ENCODE measurements around the gene EMC10. TPM values are rescaled to one million over a fixed set of nuclear protein-coding genes. Genes with fewer than 3 reads are reported as not detected.
"Not testable (repeated sequence)": the region's sequence is repeated elsewhere in the genome, so short reads cannot be mapped to it uniquely, and the experiment has no call there.

EMC10 gene
- total and polyA plus RNA-seq, 4 donors: 17.1 to 132 (median 40.5) TPM

DNA sequence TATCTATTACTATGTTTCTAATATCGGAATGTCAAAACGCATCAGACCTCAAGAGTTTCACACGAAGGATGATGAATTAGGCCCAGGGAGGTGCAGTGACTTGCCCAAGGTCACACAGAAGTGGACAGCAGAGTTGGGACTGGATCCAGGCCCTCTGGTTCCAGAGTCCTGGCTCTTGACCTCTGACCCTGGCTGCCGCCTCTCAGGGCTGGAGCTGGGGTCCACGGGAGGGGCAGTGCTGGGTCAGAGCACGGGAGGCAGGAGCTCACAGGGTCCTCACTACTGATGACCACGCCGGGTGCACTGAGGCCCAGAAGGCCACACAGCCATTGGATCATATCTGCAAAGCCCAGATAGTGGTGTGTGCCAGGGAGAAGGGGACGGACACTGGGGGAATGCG is 46.6 kb downstream of the EMC10 start:
- no peak for TF ChIP-seq NR2F2 (IDR thresholded peaks at IDR 0.05)
- TF ChIP-seq, protein P1, sequence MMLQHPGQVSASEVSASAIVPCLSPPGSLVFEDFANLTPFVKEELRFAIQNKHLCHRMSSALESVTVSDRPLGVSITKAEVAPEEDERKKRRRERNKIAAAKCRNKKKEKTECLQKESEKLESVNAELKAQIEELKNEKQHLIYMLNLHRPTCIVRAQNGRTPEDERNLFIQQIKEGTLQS (IDR thresholded peaks at IDR 0.05): no peak
- TF ChIP-seq, protein P2, sequence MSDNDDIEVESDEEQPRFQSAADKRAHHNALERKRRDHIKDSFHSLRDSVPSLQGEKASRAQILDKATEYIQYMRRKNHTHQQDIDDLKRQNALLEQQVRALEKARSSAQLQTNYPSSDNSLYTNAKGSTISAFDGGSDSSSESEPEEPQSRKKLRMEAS (IDR thresholded peaks at IDR 0.05): no peak
- no peak for TF ChIP-seq TAF1 (conservative IDR thresholded peaks at IDR 0.05)
- TF ChIP-seq RXRA (IDR thresholded peaks at IDR 0.05): no peak
- no peak for TF ChIP-seq FOXA2 (IDR thresholded peaks at IDR 0.05)
- TF ChIP-seq YY1 (IDR thresholded peaks at IDR 0.05): no peak
- TF ChIP-seq HNF4G (IDR thresholded peaks at IDR 0.05): no peak
- TF ChIP-seq HNF4A (conservative IDR thresholded peaks at IDR 0.05): no peak
- TF ChIP-seq EGR1 (IDR thresholded peaks at IDR 0.05; ENCODE audit: low read depth in 2 of 2): no peak
- TF ChIP-seq JUND (IDR thresholded peaks at IDR 0.05): no peak
- H3K4me1 ChIP-seq (ENCODE audit: control insufficient read depth in 4 of 4, insufficient read depth in 4 of 4, low read length in 3 of 4): no peaks in the 10 kb centered on the region
- H3K9ac ChIP-seq (ENCODE audit: low read depth in 1 of 2, low read length in 2 of 2): no peak overlapping the region
- no peaks in the 10 kb centered on the region for H3K27me3 ChIP-seq (ENCODE audit: control insufficient read depth in 4 of 4, insufficient read depth in 4 of 4, low read length in 3 of 4)
- no peaks in the 10 kb centered on the region for H3K36me3 ChIP-seq (ENCODE audit: control insufficient read depth in 4 of 4, insufficient read depth in 3 of 4, low read depth in 1 of 4, low read length in 3 of 4)
- 83% methylated on average over 10 of the region's 10 CpGs for WGBS
- no peak overlapping the region for H3K27ac ChIP-seq (ENCODE audit: low read depth in 1 of 2, low read length in 2 of 2)
- no peak for DNase-seq (ENCODE audit: low spot score)
- no peak overlapping the region for H3K4me3 ChIP-seq (ENCODE audit: low read depth in 1 of 3, low read length in 3 of 3)
- no peaks in the 10 kb centered on the region for H3K9me3 ChIP-seq (ENCODE audit: control insufficient read depth in 4 of 4, low read length in 3 of 4)

DNA sequence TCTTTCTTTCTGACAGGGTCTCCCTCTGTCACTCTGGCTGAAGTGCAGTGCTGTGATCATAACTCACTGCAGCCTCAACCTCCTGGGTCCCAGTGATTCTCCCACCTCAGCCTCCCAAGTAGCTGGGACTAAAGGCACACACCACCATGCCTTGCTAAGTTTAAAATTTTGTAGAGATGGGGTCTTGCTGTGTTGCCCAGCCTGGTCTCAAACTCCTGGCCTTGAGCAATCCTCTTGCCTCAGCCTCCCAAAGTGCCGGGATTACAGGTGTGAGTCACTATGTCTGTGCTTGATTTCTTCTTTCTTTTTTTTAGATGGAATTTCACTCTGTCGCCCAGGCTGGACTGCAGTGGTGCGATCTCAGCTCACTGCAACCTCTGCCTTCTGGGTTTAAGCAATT is 51.7 kb downstream of the EMC10 start:
- WGBS: 86% methylated on average over 3 of the region's 3 CpGs
- DNase-seq (ENCODE audit: low spot score); H3K4me1 ChIP-seq (ENCODE audit: control insufficient read depth in 4 of 4, insufficient read depth in 4 of 4, low read length in 3 of 4); H3K4me3 ChIP-seq (ENCODE audit: low read depth in 1 of 3, low read length in 3 of 3); H3K27ac ChIP-seq (ENCODE audit: low read depth in 1 of 2, low read length in 2 of 2); H3K36me3 ChIP-seq (ENCODE audit: control insufficient read depth in 4 of 4, insufficient read depth in 3 of 4, low read depth in 1 of 4, low read length in 3 of 4); H3K27me3 ChIP-seq (ENCODE audit: control insufficient read depth in 4 of 4, insufficient read depth in 4 of 4, low read length in 3 of 4); H3K9me3 ChIP-seq (ENCODE audit: control insufficient read depth in 4 of 4, low read length in 3 of 4); H3K9ac ChIP-seq (ENCODE audit: low read depth in 1 of 2, low read length in 2 of 2): not testable (repeated sequence)

DNA sequence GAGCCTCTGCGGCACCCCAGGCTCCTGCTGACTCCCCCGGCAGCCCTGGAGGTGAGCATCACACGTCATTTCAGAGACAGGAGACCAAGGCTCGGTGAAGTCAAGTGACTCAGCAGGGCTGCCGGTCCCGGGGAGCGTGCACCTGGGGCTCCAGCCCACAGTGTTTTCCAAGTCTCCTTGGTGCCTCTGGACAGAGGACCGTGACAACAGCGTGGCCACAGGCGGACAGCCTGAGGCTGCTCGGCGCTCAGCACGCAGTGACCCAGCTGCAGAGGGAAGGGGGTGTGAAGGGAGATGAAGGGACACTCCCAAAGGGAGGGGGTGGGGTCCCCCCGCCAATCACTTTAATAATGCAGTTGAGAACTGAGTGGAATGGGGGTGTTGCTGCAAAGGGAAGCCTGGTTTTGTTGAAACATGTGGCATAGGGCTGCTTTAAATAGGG is 54.9 kb downstream of the EMC10 start:
- Histone ChIP-seq H3K27ac (ENCODE audit: low read depth in 1 of 2, low read length in 2 of 2) (no peak overlapping the region), H3K4me1 (ENCODE audit: control insufficient read depth in 4 of 4, insufficient read depth in 4 of 4, low read length in 3 of 4) (no peaks in the 10 kb centered on the region), H3K27me3 (ENCODE audit: control insufficient read depth in 4 of 4, insufficient read depth in 4 of 4, low read length in 3 of 4) (peaks cover 0 to 6% (median 0%) of the 10 kb centered on the region in 4 donors), H3K9me3 (ENCODE audit: control insufficient read depth in 4 of 4, low read length in 3 of 4) (peaks cover 0 to 6% (median 2%) of the 10 kb centered on the region in 4 donors), H3K4me3 (ENCODE audit: low read depth in 1 of 3, low read length in 3 of 3) (no peak overlapping the region), H3K36me3 (ENCODE audit: control insufficient read depth in 4 of 4, insufficient read depth in 3 of 4, low read depth in 1 of 4, low read length in 3 of 4) (no peaks in the 10 kb centered on the region), H3K9ac (ENCODE audit: low read depth in 1 of 2, low read length in 2 of 2) (no peak overlapping the region)
- no peak for DNase-seq (ENCODE audit: low spot score)
- 56% methylated on average over 14 of the region's 14 CpGs for whole genome bisulfite sequencing
- TF ChIP-seq TAF1 (conservative IDR thresholded peaks at IDR 0.05): no peak
- TF ChIP-seq JUND (IDR thresholded peaks at IDR 0.05): no peak
- TF ChIP-seq, protein P1 (IDR thresholded peaks at IDR 0.05): no peak
- TF ChIP-seq, protein P3, sequence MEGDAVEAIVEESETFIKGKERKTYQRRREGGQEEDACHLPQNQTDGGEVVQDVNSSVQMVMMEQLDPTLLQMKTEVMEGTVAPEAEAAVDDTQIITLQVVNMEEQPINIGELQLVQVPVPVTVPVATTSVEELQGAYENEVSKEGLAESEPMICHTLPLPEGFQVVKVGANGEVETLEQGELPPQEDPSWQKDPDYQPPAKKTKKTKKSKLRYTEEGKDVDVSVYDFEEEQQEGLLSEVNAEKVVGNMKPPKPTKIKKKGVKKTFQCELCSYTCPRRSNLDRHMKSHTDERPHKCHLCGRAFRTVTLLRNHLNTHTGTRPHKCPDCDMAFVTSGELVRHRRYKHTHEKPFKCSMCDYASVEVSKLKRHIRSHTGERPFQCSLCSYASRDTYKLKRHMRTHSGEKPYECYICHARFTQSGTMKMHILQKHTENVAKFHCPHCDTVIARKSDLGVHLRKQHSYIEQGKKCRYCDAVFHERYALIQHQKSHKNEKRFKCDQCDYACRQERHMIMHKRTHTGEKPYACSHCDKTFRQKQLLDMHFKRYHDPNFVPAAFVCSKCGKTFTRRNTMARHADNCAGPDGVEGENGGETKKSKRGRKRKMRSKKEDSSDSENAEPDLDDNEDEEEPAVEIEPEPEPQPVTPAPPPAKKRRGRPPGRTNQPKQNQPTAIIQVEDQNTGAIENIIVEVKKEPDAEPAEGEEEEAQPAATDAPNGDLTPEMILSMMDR (IDR thresholded peaks at IDR 0.05; ENCODE audit: low read depth, low read length, missing input control): no peak
- no peak for TF ChIP-seq HNF4G (IDR thresholded peaks at IDR 0.05)
- no peak for TF ChIP-seq HNF4A (conservative IDR thresholded peaks at IDR 0.05)
- TF ChIP-seq YY1 (IDR thresholded peaks at IDR 0.05): no peak
- TF ChIP-seq, protein P4, sequence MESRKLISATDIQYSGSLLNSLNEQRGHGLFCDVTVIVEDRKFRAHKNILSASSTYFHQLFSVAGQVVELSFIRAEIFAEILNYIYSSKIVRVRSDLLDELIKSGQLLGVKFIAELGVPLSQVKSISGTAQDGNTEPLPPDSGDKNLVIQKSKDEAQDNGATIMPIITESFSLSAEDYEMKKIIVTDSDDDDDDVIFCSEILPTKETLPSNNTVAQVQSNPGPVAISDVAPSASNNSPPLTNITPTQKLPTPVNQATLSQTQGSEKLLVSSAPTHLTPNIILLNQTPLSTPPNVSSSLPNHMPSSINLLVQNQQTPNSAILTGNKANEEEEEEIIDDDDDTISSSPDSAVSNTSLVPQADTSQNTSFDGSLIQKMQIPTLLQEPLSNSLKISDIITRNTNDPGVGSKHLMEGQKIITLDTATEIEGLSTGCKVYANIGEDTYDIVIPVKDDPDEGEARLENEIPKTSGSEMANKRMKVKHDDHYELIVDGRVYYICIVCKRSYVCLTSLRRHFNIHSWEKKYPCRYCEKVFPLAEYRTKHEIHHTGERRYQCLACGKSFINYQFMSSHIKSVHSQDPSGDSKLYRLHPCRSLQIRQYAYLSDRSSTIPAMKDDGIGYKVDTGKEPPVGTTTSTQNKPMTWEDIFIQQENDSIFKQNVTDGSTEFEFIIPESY (IDR thresholded peaks at IDR 0.05): no peak
